ENCODE measurements around the gene TTC32.

TTC32 gene

GRCh38 chr2:19873014-19873413 lies 28.8 kb downstream of the TTC32 start:
- no peak for DNase-seq

DNA sequence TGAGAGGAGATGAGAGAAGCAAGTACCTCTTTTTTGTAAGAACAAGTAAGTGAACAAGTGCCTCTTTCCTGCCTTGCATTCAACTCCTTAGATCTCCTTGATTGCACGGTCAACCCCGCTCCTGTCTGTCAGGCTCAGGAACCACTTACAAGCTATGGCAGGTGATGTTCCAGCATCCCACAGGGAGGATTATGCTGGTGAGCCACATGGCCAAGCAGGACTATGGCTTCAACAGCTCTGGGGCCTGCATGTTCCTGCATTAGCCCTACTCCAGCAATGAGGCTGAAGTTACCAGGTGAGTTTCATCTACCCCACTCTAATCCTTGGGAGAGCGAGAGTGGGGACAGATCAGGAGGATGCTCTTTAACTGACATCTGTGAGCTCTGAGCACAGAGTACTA lies 29.5 kb downstream of the TTC32 start:
- DNase-seq, result no peak

DNA sequence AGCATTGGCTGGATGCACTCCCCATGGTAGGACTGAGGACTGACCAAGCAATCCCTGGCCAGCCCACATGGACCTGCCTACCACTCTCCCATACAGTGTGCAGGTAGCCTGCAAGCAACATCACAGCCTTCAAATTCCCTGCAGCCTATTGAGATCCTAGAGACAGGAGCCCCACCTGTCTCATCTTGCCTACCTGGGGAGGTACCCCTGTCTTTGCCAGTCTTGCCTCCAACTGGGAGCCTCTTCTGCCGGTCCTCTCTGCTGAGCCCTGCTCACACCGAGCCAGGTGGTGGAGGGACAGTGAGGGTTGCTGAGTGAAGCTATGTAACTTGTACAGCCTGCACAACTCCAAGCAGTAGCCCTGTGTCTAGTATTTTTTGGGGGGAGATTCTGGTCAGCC lies 29.9 kb downstream of the TTC32 start:
- no peak for DNase-seq

DNA sequence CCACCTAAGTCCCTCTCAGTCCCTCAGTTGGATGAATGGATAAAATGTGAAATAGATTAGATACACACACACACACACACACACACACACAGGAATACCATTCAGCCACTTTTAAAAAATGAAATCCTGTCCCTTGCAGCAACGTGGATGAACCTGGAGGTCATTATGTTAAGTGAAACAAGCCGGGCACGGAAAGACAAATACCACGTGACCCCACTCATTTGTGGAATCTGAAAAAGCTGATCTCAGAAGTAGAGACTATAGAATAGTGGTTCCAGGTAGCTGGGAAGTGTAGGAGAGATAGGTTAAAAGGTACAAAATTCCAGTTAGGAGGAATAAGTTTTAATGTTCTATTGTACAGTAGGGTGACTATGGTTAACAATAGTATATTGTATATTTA lies 31.0 kb downstream of the TTC32 start:
- DNase-seq, result no peak

GRCh38 chr2:19868701-19869580 lies 32.8 kb downstream of the TTC32 start:
- DNase-seq, result no peak

DNA sequence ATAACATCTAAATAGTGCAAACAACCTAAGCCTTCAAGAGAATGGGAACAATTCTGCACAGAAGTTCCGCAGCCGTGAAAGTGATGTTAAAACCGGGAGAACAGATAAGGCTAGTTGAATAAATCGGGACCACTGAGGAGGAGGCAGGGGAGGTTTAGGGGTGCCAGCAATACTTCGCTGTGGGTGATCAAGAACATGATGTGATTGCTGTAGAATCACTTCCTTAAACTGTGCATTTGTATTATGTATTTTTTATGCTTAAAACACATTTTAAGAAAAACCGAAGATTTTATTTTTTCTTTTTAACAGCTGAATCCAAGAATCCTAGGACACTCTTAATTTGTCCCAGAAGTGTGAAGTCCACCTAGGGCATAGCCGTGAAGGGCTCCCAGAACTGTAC lies 33.6 kb downstream of the TTC32 start:
- no peak for DNase-seq

- DNase-seq, result no peak
Observed at GRCh38 chr2:19866771-19867170, 35.0 kb downstream of the TTC32 start.

GRCh38 chr2:19865151-19865550 lies 36.6 kb downstream of the TTC32 start:
- no peak for DNase-seq

DNA sequence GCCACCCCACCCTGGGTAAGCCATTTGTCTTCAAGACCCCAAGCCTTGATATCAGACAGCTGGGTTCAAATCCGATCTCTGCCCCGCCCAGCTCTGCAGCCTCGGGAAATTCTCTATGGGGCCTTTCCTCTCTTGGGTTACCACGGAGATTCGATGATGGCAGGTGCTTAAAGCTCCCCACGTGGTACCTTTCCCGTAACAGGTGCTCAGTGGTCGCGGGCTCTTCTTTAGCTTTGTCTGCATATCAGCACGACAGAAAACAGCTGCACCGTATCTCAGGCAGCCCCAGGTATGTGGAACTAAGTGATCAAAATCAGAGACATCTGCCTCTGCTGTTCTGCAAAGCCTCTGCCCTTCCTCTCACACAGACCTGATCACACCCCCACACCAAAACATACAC lies 37.4 kb downstream of the TTC32 start:
- peak; percentile 34 for DNase-seq

DNA sequence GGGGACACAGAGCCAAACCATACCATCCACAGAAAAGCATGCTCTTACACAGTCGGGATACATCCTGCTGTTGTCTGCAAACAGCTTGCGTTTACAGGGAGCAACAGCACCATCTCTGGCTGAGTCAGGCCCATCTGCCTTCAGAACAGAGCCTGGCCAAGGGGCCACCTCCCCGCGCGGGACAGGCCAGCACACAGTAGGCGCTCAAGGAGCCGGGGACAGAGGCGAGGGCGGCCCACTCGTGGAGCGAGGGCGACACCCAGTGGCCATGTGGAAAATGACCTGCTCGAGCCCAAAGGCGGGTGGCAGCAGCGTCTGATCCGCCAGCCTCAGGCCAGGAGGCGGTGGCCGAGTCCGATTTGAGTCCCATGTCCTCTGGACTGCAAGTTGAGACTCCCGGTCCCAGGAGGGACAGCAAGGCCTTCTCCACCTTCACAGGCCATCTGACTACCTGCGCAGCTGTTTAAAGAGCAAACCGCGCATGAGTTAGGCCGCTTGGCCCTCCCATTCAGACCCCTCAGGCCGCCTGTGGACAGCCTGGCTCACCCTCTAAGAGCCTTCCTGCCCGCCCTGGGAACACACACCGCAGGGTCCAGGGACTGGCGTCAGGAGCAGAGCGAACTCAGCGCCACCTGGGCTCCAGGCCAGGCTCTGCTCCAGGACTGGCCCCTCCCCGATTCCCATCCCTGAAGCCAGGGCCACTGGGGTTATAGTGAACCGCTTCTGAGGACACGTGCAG lies 38.3 kb downstream of the TTC32 start:
- peak; percentile 75 for DNase-seq

DNA sequence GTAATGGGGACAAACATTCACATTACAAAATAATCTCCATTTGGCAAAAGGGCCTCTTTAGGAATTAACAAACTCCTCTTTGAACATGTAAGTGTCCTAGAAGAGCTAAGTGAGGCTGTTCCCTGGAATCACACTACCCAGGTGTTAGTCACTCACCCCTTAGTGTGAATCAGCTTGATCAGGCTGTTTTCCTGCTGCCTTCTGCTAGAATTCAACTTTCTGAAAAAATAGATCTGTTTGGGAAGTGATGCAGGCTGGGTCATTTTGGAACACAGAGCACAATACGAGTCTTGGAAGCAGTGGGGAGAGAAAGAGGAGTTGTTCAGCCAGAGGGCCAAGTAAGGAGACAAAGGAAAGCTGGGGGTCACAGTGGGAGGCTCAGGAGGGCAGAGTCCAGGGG lies 40.0 kb downstream of the TTC32 start:
- DNase-seq, result no peak

- DNase-seq, result no peak
Observed at GRCh38 chr2:19860022-19860421, 41.8 kb downstream of the TTC32 start.

GRCh38 chr2:19859565-19859964 lies 42.2 kb downstream of the TTC32 start:
- no peak for DNase-seq

DNA sequence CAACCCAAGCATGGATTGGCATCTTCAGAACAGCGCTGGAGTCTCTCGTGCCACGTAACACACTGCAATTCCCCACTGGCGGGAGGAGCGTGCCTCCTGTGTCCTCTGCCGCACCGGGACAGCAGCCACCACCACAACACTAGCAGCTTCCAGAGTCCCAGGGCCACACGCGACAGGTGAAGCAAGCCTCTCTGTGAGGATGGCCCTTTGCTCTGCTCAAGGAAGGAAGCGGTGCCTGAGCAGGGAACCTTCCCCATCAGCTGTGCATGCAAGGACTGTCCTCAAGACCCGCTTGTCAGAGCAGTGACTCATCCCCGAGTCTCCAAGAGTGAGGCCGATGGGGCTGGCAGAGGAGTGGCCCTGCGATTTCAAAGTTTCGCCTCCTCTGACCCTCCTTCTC lies 44.0 kb downstream of the TTC32 start:
- DNase-seq, result no peak

DNA sequence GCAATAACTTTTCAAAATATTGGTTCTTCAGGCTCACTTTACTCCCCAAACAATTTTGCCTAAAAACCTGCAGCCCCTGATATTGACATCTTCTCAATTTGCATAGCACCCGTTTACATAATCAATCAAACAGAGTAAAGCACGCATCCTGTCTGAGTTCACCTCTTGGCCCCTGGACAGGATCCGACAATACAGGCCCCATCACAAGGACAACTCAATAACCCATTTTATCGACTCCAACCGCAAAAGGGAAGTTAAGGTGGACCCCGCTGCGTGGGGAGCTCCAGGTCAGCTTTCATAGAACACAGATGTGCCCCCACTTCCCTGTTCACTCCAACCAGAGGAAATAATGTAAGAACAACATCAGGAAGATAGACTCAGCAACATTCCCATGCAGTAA lies 44.7 kb downstream of the TTC32 start:
- DNase-seq, result no peak

DNA sequence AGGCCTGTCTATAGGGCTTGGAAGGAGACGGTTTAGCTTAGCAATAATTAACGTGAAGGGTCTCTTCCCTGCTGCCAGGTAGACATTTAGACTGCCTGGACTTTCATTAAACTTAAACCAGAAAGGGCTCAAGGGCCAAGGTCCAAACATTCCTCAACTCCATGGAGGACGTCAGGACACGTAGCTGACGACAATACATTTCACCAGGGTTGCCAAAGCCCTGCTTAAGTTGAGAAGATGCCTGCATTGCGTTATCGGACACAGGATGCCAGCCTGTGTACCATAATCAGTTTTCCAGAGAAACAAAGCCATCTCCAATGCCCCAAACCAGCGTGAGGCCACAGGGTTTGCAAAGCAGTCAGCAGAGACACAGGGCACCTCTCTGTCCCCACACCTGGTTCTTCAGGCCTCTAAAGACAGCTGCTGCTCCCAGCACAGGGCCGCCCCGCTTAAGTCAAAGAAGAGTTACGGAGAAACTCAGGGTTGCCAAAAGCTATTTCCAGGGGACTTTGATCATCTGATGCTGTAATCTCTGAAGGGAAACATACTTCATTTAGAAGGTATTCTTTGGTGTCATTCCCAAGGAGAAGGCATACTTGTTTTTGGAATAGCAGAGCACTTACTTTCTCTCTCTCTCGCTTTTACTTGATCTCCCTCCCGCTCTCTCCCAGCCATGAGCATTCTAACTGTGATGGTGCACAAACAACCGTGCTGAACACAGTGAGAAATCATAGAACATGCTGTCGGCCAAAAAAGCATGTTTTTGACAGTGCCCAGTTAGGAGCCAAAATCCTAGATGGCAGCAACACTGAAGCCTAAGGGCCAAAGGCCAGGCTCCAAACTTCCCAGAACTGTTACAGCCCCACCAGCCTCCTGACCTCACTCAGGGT lies 46.0 kb downstream of the TTC32 start:
- DNase-seq, result no peak

GRCh38 chr2:19854596-19855541 lies 46.9 kb downstream of the TTC32 start:
- DNase-seq, result no peak

DNA sequence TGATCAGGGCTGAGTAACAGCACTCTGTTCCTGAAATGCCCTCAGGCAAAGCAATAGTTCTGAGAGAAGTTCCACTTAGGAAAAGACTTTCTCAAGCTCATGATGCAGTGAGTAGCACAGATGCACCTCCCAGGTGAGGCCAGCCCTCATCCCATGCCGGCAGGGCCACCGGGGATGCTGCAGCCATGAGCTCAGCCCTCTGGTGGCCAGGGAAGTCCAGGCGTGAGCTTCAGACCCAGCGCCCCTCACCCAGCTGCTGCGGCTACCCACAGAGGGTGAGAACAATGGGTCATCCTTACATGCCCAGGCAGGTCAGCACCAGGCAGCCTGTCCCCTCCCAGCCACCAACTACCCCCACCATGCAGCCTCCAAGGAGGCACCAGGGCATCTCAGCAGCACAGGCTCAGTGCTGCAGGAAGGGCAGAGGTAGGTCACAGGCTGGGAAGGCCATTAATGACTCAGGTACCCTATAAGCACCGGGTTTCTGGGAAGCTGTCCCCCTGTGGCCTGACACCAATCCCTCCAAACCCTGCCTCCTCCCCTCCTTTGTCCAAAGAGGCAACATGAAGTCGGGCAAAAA lies 50.6 kb downstream of the TTC32 start:
- DNase-seq, result no peak

GRCh38 chr2:19850056-19851050 lies 51.4 kb downstream of the TTC32 start:
- no peak for DNase-seq

- DNase-seq, result no peak
Observed at GRCh38 chr2:19848952-19849351, 52.8 kb downstream of the TTC32 start.
